NCI-H345 (cell line): ENCODE measurements around the gene AUTS2.
"Not testable (repeated sequence)": the region's sequence is repeated elsewhere in the genome, so short reads cannot be mapped to it uniquely, and the experiment has no call there.

Experiments used
- DNase-seq: peaks from one replicate; lab custom pipeline; 2025; lab: John Stamatoyannopoulos, UW

The AUTS2 gene

DNA sequence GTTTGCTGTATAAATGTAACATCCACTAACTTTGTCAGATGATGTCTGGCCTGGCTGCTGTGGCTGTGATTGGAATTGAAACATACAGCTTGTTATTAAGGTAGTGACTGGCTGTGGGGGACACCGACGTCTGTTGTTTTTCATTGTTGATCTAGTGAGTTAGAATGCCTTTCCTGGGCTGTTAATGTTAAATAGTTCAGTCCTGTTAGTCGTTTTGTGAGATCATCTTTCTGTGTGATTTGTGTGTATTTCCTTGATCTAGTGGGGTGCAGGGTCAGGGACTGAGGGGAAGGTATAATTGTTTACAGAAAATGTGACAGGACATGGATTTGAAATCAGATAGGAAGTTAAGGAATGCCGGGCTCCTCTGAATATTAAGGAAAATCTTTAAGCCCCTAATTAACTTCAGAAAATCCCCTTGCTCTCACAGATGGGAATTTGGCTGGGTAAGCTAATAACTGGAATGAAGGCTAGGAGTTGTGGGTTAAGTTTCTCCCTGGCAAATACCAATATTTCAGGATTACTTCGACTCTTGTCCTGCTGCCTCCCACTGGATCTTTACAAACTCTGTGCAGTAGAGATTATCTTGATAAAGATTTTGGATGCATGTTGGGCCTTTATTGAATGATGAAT, 163.1 kb downstream of the AUTS2 start:
- no peak for DNase-seq

DNA sequence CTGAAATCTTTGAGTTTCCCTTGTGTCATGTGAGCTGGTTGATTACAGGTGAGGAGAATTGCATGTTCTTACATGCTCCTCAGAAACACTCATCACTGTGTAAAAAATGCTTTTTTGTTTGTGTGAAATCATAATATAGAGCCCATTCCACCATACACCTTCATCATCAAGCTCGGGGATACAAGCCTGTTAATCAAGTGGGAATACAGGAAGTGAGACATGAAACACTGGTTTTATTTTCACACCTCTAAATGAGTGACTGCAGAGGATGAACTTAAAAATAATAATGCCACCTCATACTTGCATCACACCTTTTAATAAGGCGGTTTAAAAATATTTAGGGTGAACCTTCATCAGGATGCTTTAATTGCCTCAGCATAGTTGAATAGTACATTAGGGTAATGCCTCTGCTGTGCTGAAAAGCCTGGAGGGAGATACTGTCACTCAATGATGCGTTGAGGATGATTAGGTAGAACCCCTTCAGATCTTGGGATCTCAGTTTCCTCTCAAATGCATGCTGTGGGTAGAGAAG, 164.6 kb downstream of the AUTS2 start:
- no peak for DNase-seq

DNA sequence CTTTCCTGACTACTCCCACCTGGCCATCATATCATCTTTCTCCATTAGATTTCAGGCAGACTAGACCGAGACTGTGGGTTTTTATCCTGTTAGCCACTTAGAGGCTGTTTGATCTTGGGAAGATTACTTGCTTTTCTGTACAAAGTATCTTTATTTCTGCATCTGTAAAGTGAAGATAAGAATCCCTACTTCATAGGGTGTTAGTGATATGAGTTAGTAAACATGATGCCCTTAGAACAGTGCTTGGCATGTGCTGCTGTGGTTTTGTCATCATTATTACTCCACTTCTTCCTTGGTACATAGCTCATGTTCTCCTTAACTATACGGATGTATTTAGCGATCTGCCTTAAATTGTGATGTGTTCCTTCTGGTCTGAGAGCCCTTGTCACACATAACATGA, 165.2 kb downstream of the AUTS2 start:
- no peak for DNase-seq

DNA sequence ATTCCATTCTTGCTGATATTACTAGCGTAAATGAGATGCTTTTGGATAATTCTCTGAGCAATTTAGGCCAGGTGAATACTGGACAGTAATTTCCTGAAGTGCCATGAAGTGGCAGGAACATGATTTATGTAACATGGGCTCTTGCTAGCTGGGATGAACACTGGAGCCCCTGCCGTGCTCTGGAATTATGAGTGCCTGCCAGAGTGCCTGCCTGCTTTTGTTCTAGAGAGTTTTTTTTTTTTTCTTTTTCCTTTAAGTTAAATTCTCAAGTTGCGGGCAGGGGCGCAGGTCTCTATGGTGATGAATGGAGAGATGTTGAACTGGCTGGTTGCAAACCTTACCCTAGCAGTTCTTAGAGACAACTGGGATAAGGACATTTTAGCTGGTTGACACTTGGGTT, 165.9 kb downstream of the AUTS2 start:
- DNase-seq, result peak; percentile 50

DNA sequence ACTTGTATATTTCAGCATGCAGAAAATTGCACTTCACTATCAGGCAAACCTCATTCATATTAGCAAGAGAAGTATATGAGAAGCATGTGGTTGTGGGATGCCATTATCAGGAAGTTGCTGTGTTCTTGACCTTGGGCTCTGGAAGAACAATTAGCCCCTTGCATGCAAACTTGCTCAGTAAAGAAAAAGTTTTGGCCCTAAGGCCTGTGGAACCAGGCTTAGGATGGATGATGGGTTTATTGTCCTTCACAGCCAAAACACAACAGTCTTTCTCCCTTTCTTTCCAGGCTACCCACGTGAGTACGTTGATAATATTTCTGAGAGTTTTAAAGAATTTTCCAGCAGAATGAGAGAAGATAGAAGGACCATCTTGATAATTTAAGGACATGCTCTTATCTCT, 166.4 kb downstream of the AUTS2 start:
- DNase-seq, result no peak

DNA sequence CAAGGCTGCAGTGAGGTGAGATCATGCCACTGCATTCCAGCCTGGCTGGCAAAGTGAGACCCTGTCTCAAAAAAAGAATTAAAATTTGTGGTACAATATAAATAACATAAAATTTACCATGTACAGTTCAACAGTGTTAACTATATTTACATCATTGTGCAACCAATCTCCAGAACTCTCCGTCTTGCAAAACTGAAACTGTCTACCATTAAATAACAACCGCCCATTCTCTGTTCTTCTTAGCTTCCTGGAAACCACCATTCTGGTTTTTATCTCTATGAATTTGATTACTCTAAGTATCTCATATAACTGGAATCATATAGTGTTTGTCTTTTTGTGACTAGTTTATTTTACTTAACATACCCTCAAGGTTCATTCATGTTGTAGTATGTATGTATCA, 167.6 kb downstream of the AUTS2 start:
- DNase-seq, result no peak

DNA sequence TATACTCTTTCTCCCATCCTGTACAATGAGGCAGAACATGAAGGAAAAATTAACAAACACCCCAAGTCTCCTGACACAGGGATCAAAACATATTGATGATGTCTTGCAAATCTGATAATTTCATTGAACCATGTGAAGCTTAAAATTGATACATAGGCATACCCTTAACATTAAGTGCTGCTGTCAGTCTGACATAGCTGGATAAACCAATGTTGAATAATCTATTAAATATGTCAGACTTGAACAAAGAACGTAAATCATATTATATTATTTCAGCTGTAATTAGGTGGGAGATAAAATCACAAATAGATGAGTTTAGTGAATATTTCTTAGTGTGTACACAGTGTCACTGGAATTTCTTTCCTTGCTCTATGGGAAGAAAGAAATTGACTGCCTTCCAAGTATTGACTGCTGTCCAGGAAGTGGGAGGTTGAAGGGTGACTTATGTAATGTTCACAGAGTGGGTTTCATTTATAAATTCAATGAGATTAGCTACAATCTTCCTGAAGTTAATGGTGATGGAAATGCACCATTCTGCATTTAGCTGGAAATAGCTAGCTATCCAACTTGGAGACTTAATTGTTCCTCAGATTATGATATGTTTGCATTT, 170.8 kb downstream of the AUTS2 start:
- no peak for DNase-seq

DNA sequence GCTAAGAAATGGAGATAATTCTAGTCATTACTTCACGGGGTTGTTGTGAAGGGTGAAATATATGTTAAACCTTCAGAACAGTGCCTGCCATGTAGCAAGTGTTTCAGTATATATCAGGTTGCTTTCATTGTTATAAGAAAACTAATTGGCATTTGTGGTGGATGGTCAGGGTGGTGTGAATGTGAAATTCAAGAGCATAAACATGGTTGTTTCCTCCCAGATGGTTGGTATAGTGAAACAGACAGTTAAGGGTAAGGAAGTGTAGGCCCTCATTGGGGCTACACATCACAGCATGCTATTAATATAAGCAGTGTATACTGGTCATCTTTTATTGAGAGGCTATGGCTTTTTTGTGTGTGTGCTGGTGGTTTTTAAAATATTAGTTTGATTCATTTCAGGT, 171.6 kb downstream of the AUTS2 start:
- no peak for DNase-seq

DNA sequence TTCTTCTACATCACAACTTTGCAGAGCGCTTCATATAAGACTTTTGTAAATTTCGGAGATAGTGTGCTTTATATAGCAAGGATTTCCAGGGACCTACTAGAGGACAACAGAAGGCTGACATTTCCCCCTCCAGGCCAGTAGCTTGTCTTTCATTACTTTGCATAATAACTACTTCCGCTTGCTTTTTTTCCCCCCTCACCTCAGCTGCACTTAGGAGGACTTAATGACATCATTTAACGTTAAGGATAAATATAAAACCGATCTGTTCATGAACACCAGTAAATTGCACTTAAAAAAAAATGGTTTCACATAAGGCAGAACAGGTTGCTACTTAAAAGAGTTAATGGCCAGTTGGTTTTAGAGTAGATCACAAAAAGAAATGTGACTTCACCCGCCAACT, 172.3 kb downstream of the AUTS2 start:
- no peak for DNase-seq

DNA sequence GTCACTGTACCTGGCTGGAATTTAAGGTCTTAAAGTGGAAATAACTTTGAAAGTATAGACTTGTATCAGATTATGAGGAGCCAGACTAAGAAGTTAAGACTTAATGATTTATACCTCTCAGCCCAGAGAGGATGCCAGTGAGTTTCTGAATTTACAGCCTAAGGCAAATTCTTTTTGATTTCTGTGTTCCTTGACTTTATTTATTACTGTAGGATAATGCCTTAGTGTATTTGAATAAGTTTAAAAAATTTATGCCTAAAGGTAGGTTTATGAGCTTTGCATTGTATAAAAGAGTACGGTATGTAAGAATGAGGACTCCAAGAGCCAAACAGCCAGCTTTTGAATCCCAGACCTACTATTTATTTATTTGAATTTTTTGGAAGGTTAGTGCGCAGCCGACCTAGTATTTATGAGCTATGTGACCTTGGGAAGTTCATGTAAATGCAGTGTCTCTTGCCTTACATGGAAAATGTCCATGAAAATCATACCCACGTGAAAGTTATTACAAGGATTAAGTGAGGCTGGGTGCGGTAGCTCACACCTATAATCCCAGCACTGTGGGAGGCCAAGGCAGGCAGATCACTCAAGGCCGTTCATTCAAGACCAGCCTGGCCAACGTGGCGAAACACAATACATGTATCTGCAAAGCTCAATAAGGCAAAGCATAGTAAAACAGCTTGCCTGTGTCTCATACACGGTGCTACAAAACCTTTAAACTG, 174.6 kb downstream of the AUTS2 start:
- DNase-seq, result peak; percentile 11

DNA sequence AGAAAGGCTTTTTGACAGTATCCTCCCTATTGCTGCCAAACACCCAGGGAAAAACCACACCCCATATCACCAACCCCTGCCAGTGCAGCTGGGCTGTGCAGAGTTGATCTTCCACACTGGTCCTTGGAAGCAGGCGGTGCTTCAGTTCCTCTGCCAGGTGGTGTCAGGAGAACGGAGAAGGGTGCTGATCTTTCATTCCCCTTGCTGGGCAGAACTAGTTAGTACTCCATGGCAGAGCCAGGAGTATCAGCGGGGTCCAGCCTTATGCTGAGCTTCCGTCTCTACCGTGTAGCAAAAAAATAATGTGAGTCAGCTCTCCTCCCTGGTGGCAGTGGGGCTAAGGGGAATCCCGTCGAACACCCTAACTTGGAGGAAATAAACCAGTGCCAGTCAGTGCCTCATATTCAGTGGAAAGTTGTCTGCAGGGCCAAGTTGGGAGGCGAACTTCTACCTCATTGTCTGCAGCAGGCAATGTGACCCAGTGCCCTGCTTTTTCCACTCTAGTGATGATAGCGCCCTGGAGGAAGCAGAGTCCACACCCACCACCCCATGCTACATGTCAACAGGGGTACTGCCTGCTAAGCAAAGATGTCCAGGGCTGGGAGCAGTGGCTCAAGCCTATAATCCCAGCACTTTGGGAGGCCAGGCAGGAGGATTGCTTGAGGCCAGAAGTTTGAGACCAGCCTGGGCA, 175.4 kb downstream of the AUTS2 start:
- no peak for DNase-seq

DNA sequence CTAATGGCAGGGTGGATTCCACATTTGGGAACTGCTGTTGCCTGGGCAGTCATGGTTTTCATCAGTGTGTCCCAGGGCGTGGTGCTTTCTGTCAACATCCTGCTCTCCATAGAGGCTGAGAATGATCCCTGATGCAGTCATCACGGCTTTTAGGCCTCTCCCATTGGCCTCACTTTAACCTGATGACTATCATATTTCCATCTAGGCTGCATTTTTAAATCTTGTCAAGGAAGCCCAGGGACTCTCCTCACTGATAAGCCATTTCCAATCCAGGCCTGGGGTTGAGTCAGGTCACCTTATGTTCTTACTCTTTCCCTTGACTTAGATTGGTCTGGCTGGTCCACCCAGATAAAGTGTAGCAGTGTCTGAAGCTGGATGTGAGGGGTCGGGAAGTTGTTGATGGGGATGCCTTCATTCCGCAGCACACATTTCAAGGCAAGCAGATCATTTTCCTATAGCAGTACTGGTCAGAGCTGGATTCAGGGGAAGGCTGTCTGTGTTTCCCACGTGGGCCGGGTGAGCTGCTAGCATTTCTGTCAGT, 177.0 kb downstream of the AUTS2 start:
- DNase-seq, result no peak

DNA sequence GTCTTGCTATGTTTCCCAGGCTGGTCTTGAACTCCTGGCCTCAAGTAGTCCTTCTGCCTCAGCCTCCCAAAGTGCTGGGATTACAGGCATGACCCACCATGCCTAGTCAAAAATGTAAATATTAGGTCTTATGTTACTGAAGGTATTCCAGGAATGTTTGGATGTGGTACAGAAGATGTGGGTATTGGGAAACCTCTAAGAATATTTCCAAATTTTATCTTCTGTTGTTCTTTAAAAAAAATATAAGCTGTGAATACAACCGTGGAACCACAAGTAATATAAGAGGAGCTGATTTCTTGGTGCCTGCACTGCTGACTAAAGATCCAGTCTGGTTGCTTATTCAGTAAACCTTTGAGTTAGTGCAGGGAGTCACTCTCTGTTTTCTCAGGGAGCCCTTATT, 178.3 kb downstream of the AUTS2 start:
- DNase-seq, result no peak

DNA sequence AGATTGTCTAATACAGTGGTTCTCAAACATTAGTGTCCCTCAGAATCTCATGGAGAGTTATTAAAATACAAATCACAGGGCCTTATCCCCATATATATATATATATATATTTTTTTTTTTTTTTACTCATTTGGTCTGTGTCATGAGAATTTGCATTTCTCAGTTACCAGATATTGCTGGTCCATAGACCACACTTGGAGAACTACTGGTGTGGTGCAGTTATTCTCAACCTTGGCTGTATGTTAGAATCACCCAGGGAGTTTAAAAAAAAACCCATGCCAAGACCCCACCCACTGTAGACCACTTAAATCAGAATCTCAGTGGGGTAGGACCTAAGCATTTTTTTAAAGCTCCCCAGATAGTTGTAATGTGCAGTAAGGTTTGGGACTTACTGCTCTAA, 179.9 kb downstream of the AUTS2 start:
- DNase-seq, result no peak

DNA sequence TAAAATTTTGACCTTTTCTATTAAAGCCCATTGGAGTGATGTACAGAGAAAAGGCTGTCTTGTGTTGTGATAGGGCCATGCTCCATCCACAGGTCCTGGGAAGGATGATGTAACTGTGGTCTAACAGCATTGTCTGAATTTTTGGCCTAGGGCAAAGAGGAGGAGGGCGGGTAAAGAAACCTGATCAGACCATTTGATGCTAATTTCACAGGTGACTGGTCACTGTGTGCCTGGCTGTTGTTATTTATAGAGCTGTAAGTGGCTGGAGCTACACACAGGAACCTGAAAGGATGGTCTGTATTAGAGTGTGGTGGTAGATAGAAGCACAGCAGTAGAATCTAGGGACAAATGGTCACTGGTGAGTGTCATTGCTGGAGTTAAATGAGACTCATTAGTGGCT, 182.1 kb downstream of the AUTS2 start:
- peak; percentile 77 for DNase-seq

DNA sequence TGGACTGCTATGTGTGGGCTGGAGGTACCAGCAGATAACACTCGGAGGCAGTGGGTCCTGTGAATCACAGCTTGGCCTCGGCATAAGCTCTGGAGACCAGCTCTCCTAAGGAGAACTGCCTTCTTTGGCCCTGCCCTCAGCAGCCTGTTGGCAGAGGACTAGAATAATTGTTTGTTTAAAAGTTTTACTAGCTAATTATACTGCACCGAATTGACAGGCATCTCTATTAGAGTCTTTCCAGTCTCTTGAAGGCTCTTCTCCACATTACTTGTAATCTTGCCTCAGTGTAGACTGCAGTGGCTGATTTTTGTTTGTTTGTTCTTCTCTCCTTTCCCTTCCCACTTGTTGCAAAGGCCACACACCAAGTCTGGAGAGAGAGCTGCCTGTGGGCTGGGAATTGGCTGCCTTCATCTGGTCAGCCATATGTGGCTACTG, 183.2 kb downstream of the AUTS2 start:
- peak; percentile 20 for DNase-seq

DNA sequence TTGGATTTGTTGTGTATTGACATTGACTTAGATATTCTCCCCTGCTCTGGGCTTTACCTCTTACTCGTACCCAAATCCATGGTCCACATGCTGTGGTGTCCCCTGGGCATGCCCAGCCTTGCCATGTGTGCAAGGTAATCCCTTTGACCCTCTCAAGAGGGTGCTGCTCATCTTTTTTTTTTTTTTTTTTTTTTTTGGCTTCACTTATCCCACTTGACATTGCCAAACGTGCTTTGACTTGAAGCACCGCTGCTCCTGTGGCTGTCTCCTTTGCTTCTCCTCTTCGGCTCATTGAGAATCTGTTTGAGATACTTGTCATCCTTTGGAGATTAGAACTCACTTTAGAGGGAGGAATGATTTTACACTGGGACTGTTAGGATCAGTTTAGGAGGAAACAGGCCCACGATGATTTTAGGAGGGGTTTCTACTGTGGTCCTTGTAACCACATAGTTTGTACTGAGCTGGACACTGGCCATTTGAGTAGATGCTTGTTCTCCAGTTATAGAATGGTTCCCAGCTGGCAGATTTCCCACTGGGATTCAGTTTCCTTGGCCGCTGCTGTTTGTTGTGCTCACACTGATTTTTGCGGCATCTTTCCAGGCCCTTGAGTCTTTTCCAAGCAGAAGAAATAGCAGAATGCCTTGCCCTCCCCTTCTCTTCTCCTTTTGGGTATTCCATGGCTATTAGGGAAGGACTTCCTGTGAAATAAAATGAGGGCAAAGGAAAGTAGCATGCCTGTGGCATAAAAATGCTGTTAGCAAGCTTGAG, 184.8 kb downstream of the AUTS2 start:
- DNase-seq, result peak; percentile 44

DNA sequence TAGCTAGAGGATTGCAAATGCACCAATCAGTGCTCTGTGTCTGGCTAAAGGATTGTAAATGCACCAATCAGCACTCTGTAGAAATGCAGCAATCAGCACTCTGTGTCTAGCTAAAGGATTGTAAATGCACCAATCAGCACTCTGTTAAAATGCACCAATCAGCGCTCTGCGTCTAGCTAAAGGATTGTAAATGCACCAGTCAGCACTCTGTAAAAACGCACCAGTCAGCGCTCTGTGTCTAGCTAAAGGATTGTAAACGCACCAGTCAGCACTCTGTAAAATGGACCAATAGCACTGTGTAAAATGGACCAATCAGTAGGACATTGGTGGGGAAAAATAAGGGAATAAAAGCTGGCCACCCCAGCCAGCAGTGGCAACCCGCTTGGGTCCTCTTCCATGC, 187.9 kb downstream of the AUTS2 start:
- not testable (repeated sequence) for DNase-seq

DNA sequence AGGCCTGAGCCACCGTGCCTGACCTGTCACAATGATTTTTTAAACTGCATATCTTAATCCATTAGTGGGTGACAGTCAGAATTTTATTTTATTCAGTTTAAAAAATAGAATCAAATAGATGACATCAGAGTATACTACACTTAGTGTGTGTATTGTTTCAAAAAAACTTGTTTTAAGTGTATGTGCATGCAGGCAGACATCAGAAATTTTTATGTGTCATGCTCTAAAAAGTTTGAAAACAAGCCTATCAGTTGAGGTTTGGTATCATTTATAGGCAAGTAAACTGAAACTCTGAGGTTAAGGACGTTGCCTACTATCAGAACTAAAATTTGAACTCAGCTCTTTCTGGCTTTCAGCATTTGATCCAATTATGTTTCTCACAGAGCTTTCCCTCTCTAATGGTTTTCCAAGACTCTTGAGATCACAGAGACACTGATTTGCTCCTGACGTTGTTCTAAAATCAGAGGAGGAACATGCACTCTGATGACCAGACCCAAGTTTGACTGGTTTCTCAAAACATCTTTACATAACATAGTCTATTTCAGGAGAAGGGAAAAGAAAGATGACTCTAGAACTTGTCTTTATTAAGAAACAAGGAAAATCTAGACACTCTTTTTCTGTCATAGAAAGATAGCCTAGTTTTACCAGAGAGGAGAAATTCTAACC, 188.6 kb downstream of the AUTS2 start:
- DNase-seq, result no peak

DNA sequence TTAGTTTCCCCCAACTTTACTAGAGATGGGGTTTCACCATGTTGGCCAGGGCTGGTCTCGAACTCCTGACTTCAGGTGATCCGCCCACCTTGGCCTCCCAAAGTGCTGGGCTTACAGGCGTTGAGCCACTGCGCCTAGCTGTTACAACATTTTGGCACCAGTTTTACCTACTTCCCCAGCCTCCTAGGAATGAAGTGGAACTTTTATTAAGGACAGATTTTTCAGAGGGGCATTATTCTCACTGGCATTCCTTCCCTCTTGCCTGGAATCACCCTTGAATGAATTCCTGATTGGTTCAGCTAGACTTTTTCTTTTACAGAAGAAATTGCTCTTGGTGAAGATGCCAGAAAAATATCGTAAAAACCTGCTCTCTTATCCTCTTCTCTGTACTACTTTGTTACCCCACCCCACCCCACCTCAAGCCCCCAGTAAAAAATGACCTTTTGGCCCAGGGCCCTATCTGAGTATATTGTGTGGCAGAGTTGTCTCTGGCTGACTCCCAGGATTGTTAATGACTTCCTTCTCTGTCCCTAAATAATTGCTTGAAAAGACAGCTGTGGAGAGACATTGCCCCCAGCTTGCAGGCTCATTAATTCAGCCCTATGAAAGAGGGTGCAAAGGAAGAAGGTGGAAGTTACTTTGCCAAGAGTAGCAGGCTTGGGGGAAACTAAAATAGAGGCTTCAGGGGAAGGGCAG, 189.6 kb downstream of the AUTS2 start:
- DNase-seq, result no peak
